Measurements from ENCODE around the gene NGFR. TPM values are rescaled to one million over a fixed set of nuclear protein-coding genes. Genes with fewer than 3 reads are reported as not detected.

NGFR gene
- total RNA-seq, 1 donor from 2014 or later, result 0.04 TPM

GRCh38 chr17:49551221-49552069, 56.4 kb downstream of the NGFR start:
- H3K27me3 ChIP-seq (ENCODE audit: control insufficient read depth, insufficient read depth, low read length), result peaks cover 10% of the 10 kb centered on the region
- H3K4me3 ChIP-seq (ENCODE audit: low read depth, low read length), result no peak overlapping the region
- H3K36me3 ChIP-seq (ENCODE audit: control insufficient read depth, insufficient read depth, low read length), result no peaks in the 10 kb centered on the region
- DNase-seq (ENCODE audit: low read depth), result no peak
- TF ChIP-seq CTCF (IDR thresholded peaks at IDR 0.05; ENCODE audit: insufficient read depth, low read length, poor library complexity, severe bottlenecking), result no peak

- Histone ChIP-seq H3K27me3 (ENCODE audit: control insufficient read depth, insufficient read depth, low read length) (peaks cover 10% of the 10 kb centered on the region), H3K4me3 (ENCODE audit: low read depth, low read length) (no peak overlapping the region), H3K36me3 (ENCODE audit: control insufficient read depth, insufficient read depth, low read length) (no peaks in the 10 kb centered on the region)
- no peak for DNase-seq (ENCODE audit: low read depth)
- no peak for TF ChIP-seq CTCF (IDR thresholded peaks at IDR 0.05; ENCODE audit: insufficient read depth, low read length, poor library complexity, severe bottlenecking)
These were observed 57.1 kb downstream of the NGFR start for GRCh38 chr17:49552070-49552751.

GRCh38 chr17:49553676-49554335, 58.7 kb downstream of the NGFR start:
- Histone ChIP-seq H3K4me3 (ENCODE audit: low read depth, low read length) (no peak overlapping the region), H3K27me3 (ENCODE audit: control insufficient read depth, insufficient read depth, low read length) (peaks cover 8% of the 10 kb centered on the region), H3K36me3 (ENCODE audit: control insufficient read depth, insufficient read depth, low read length) (no peaks in the 10 kb centered on the region)
- TF ChIP-seq CTCF (IDR thresholded peaks at IDR 0.05; ENCODE audit: insufficient read depth, low read length, poor library complexity, severe bottlenecking), result no peak
- no peak for DNase-seq (ENCODE audit: low read depth)

- H3K36me3 ChIP-seq (ENCODE audit: control insufficient read depth, insufficient read depth, low read length), result no peaks in the 10 kb centered on the region
- no peak overlapping the region for H3K4me3 ChIP-seq (ENCODE audit: low read depth, low read length)
- H3K27me3 ChIP-seq (ENCODE audit: control insufficient read depth, insufficient read depth, low read length), result peaks cover 6% of the 10 kb centered on the region
- DNase-seq (ENCODE audit: low read depth), result no peak
- TF ChIP-seq CTCF (IDR thresholded peaks at IDR 0.05; ENCODE audit: insufficient read depth, low read length, poor library complexity, severe bottlenecking), result no peak
These were observed 59.8 kb downstream of the NGFR start for GRCh38 chr17:49554694-49555494.

GRCh38 chr17:49555495-49556222, 60.6 kb downstream of the NGFR start:
- H3K4me3 ChIP-seq (ENCODE audit: low read depth, low read length), result no peak overlapping the region
- no peak for DNase-seq (ENCODE audit: low read depth)

More at GRCh38 chr17:49555495-49556222, 60.6 kb downstream of the NGFR start:
- peaks cover 2% of the 10 kb centered on the region for H3K27me3 ChIP-seq (ENCODE audit: control insufficient read depth, insufficient read depth, low read length)
- H3K36me3 ChIP-seq (ENCODE audit: control insufficient read depth, insufficient read depth, low read length), result no peaks in the 10 kb centered on the region
- TF ChIP-seq CTCF (IDR thresholded peaks at IDR 0.05; ENCODE audit: insufficient read depth, low read length, poor library complexity, severe bottlenecking), result no peak

Measured in kidney epithelial cell (primary cell).